VCaP (cell line): ENCODE data around the gene ROBO1.
A peak's percentile ranks its signal among the peaks of the same experiment; 100 is the strongest.

Experiments used
- H3K27ac ChIP-seq: fragments of 450-650 bp; 2 replicates; pipeline ENCODE4 v1.5.1; 2017
- TF ChIP-seq, protein P1 (sequence below): fragments of 450-650 bp; conservative IDR thresholded peaks from 2 replicates; pipeline ENCODE4 v1.5.1; 2017; ENCODE audit warnings: mild to moderate bottlenecking, moderate library complexity

ROBO1 gene

DNA sequence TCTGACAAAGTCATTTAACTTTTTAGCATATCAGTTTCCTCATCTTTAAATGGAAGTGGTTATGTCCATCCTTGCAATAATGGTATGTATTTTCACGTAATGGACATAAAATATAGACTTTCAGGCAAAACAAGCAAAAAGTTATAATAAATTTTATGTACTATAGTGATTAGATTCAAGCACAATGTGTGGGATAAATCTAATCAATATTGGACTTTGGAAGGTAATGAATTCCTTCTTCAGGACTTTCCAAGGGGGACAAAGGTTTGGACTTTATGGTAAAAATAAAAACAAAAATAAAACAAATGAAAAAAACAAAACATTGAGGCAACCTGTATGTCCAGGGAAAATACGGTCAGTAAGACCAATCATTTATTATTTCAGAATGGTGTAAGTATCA is 357.7 kb downstream of the ROBO1 start:
- H3K27ac ChIP-seq, result no peak overlapping the region
- TF ChIP-seq, protein P1, sequence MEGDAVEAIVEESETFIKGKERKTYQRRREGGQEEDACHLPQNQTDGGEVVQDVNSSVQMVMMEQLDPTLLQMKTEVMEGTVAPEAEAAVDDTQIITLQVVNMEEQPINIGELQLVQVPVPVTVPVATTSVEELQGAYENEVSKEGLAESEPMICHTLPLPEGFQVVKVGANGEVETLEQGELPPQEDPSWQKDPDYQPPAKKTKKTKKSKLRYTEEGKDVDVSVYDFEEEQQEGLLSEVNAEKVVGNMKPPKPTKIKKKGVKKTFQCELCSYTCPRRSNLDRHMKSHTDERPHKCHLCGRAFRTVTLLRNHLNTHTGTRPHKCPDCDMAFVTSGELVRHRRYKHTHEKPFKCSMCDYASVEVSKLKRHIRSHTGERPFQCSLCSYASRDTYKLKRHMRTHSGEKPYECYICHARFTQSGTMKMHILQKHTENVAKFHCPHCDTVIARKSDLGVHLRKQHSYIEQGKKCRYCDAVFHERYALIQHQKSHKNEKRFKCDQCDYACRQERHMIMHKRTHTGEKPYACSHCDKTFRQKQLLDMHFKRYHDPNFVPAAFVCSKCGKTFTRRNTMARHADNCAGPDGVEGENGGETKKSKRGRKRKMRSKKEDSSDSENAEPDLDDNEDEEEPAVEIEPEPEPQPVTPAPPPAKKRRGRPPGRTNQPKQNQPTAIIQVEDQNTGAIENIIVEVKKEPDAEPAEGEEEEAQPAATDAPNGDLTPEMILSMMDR, result no peak

DNA sequence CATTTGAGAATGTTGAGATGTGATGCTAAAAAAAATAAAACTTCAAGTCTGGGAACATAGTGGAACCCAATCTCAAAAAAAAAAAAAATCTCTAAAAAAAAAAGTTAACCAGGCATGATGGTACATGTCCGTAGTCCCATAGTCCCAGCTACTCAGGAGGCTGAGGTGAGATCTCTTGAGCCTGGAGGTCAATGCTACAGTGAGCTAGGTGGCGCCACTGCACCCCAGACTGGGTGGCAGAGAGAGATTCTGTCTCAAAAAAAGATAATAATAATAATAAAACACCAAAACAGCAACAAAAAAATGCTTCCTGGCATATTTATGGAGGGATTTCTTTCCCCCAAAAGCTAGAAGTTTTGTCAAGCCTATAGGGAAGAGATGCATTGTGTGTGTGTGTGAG is 361.6 kb downstream of the ROBO1 start:
- H3K27ac ChIP-seq, result no peak overlapping the region
- TF ChIP-seq, protein P1, result 0 out of 2 replicates have a peak, but pooled peaks have one; percentile 10

DNA sequence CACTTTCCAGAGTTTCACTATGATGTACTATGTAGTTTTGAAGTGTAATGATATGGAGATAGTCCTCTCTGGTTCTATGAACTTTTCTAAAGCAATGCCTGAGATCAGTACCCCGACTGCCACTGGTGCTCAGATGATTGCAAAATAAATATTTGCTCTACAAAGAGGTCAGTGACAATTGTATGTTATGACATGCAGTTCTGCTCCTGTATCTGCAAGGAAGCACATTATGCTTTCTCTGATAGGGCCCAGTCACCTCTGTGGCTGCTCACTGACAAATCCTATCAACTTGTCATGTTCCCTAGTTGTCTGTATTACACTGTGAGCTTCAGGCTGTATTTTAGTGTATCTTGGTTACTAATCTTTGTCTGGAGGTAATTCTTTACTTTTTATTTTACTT is 362.6 kb downstream of the ROBO1 start:
- H3K27ac ChIP-seq, result no peak overlapping the region
- TF ChIP-seq, protein P1, result no peak

DNA sequence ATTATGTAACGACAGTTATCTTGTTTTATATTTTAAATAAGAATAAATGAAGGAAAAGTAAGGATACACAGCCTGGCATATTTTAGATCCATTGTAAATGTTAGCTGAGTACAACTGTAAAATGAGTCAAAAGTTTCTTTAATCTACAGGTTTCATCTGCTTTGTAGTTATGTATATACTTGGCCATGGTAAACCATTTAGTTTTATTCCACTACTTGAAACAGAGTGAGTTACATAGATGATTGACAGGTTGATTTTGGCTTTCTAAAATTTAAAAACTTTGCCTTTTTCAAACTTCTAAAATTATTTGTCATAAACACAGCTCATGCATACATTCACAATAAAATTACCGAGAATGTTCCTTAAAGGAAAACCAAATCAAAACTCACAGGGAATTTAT is 371.2 kb downstream of the ROBO1 start:
- H3K27ac ChIP-seq, result no peak overlapping the region
- TF ChIP-seq, protein P1, result no peak

DNA sequence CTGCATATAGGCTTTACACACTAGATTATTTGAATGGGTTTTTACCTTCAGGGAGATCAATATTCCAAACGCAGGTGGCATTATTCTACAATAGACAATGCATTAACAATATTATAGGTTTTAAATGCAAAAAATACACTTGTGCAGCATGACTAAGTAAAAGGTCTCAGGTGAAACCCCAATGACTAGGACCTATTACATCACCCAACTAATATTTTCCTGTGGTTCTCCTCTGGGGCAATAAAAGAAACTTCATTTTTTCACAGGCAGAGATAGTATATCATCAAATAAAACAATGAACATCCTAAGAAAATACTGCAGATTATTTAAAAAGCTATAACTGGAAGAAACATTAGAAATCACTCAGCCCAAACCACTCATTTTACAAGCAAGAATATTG is 375.3 kb downstream of the ROBO1 start:
- H3K27ac ChIP-seq, result no peak overlapping the region
- TF ChIP-seq, protein P1, result no peak

DNA sequence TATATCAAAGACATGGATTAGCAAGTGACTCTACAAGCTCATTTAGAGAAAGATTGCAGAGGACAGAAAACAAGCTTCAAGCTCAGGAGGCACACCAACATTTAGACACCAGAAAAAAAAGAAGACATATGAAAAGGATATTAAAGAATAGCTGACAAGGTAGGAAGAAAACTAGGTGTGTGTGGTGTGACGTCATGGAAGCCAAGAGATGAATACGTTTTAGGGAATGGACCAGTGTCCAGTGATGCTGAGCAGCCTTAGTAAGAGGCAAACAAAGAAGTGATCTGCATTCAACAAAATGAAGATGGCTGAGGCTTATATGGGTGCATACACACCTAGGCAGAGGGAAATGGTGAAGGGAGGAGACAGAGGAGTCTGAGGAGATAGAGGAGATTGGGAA is 377.4 kb downstream of the ROBO1 start:
- H3K27ac ChIP-seq, result no peak overlapping the region
- TF ChIP-seq, protein P1, result no peak

DNA sequence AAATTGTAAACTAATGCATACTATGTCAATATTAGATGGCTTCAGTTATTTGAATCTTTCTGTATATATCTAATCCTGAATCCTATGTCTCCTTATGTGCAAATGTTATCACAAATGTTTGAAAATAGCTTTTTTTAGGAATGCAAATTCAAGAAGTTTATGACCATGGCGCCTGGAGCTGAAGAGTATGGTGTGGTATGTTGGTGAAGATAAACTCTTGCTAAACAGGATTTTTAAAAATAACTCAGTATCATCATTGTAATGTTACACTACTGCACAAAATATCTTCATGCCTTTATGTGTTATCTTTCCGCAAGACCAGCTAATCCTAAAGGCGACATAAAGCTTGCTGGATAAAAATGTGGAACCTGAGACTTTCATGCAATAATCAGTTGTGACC is 382.6 kb downstream of the ROBO1 start:
- H3K27ac ChIP-seq, result no peak overlapping the region
- TF ChIP-seq, protein P1, result no peak
